Ovary (tissue), 3 donors: ENCODE measurements around the gene ALCAM.

ENCODE experiments used
- CTCF ChIP-seq, 3 donors: fragments of 450-650 bp in 2 of 3; fragments of 200-600 bp in 1 of 3; IDR thresholded peaks; one replicate each; pipeline versions ENCODE4 v1.5.1 to v1.8.0; 2016 to 2022; ENCODE audit warnings: antibody characterized with exemption in 3 of 3, mild to moderate bottlenecking in 1 of 3
- POLR2A ChIP-seq: fragments of 450-650 bp; IDR thresholded peaks from one replicate; pipeline ENCODE4 v1.6.1; 2017; ENCODE audit warnings: antibody characterized with exemption, mild to moderate bottlenecking, moderate library complexity
- donor health status: DM: no; HTN: no; CAD: no.

DNA sequence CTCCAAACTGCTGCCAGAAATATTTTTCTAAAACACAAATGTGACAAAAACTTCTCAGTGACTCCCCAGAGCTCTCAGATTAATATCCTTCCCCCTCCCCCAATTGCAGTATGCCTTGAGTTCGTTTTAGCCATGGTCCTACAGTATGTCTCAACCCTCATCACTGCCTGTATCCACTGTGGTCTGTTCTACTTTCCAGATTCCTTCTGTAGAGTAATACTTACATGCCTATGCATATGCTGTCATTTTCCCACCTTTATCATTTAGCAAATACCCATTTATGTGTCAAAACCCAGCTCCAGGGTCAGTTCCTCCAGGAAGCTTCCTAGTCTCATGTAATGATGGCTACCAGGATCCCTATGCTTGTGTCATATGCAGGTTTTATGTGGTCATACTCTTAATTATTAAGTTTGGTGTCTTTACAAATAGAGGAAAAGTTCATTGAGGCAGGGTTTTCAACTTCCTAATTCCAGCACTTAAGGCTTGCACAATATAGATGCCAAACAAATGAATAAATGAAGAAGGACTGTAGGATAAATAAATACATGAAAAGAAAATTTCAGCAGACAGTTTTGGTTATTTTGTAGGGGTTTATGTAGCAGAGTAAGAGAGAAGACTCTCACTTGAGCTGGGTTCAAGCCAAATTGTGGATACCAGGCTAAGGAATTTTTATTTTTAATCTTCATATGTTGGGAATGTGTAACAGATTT lies 170.8 kb downstream of the ALCAM start:
- TF ChIP-seq POLR2A (no peak), CTCF (IDR thresholded peaks at IDR 0.05) (no peak)
